Panc1 (cell line): ENCODE data around the gene PEX6. TPM values are rescaled to one million over a fixed set of nuclear protein-coding genes. Genes with fewer than 3 reads are reported as not detected.

Source experiments
- ATAC-seq: fragments of 200-7000 bp; cut with Tn5 transposase; 2 replicates; pipeline ENCODE4 v1.9.1; 2020; ENCODE audit warnings: mild to moderate bottlenecking, moderate library complexity
- BruUV-seq: library from RNA; stranded (reverse); fragments of 400-500 nt; replicated peaks from 2 replicates; lab custom pipeline; 2021; lab: Mats Ljungman, UMichigan
- CTCF ChIA-PET: fragments of 300-600 bp; sonication (Branson Sonifier 250); formaldehyde crosslinking; loops from one replicate; lab custom pipeline; 2022; ENCODE audit warnings: antibody characterized with exemption; lab: Charles Lee
- POLR2A ChIA-PET: fragments of 300-600 bp; sonication (Branson Sonifier 250); formaldehyde crosslinking; loops from one replicate; lab custom pipeline; 2022; ENCODE audit warnings: antibody characterized with exemption; lab: Charles Lee
- DNase-seq: peaks from one replicate; pipeline ENCODE4 v3.0.0-alpha.2; 2010; ENCODE audit warnings: low read depth, low spot score
- H3K27ac ChIP-seq: 2 replicates; pipeline ENCODE4 v1.5.1; 2011; ENCODE audit warnings: mild to moderate bottlenecking, low read length, inconsistent platforms
- H3K27me3 ChIP-seq: fragments of 200-500 bp; sonication (Bioruptor generic); 2 replicates; pipeline ENCODE4 v1.6.0; 2014; ENCODE audit warnings: low read length, inconsistent platforms; ENCODE audit not compliant: control insufficient read depth, insufficient read depth
- H3K36me3 ChIP-seq: fragments of 200-500 bp; sonication (Bioruptor generic); 2 replicates; pipeline ENCODE4 v1.5.1; 2014; ENCODE audit warnings: inconsistent platforms, mild to moderate bottlenecking, low read length, moderate library complexity; ENCODE audit not compliant: control insufficient read depth, insufficient read depth
- H3K4me1 ChIP-seq: 2 replicates; pipeline ENCODE4 v1.5.1; 2011; ENCODE audit warnings: inconsistent platforms, mild to moderate bottlenecking, low read length, moderate library complexity; ENCODE audit not compliant: control insufficient read depth, insufficient read depth
- H3K4me3 ChIP-seq, 2 experiments: 2 replicates each; pipeline ENCODE4 v1.5.1; 2011 to 2012; ENCODE audit warnings: low read depth in 2 of 2, low read length in 2 of 2, mild to moderate bottlenecking in 2 of 2, inconsistent platforms in 1 of 2, moderate library complexity in 1 of 2
- H3K9me3 ChIP-seq: fragments of 200-500 bp; sonication (Bioruptor generic); 2 replicates; pipeline ENCODE4 v1.5.1; 2014; ENCODE audit warnings: low read depth, mild to moderate bottlenecking, inconsistent platforms, low read length, moderate library complexity; ENCODE audit not compliant: control insufficient read depth, insufficient read depth
- CTCF ChIP-seq: fragments of 450-650 bp; IDR thresholded peaks from 2 replicates; pipeline ENCODE4 v1.5.1; 2017; ENCODE audit warnings: mild to moderate bottlenecking
- POLR2AphosphoS5 ChIP-seq: IDR thresholded peaks from 2 replicates; pipeline ENCODE4 v1.6.1; 2012; ENCODE audit warnings: mild to moderate bottlenecking, low read depth, low read length, moderate library complexity
- REST ChIP-seq, 2 experiments: IDR thresholded peaks; 2 replicates each; pipeline ENCODE4 v1.6.1; 2011 to 2012; ENCODE audit warnings: low read depth in 2 of 2, control low read depth in 1 of 2, low read length in 1 of 2, mild to moderate bottlenecking in 1 of 2, moderate library complexity in 1 of 2; ENCODE audit not compliant: insufficient read depth in 1 of 2
- SIN3A ChIP-seq: IDR thresholded peaks from 2 replicates; pipeline ENCODE4 v1.6.1; 2012; ENCODE audit warnings: low read depth, mild to moderate bottlenecking, low read length, moderate library complexity, borderline replicate concordance; ENCODE audit not compliant: insufficient read depth
- TCF7L2 ChIP-seq: IDR thresholded peaks from 2 replicates; pipeline ENCODE4 v1.6.1; 2011; ENCODE audit warnings: mild to moderate bottlenecking, low read depth, low read length, inconsistent platforms
- in situ Hi-C: cut with HindIII; loops from 2 replicates; pipeline ENCODE4 v1.10.0; 2016; ENCODE audit warnings: low sequenced_read_pairs, low pct_unique_long_range_greater_than_20kb
- intact Hi-C: fragments of 100-400 bp; cut with micrococcal nuclease; formaldehyde crosslinking; loops from one replicate; pipeline ENCODE4 v1.10.0; 2022; ENCODE audit not compliant: unreplicated experiment
- total RNA-seq: library from RNA; stranded (reverse); gene quantifications from one replicate; pipeline ENCODE4 v1.2.1, GENCODE V29; 2021; ENCODE audit not compliant: unreplicated experiment

Gene PEX6
- total RNA-seq, 1 experiment from 2014 or later = 21.7 TPM

- no peak overlapping the region for H3K4me3 ChIP-seq
- intact Hi-C loops (no loop called here), in situ Hi-C loops (no loop called here)
- H3K4me1 ChIP-seq = peaks cover 14% of the 10 kb centered on the region
- TF ChIP-seq REST (IDR thresholded peaks at IDR 0.05; ENCODE audit: insufficient read depth in 1 of 2, low read depth in 2 of 2, low read length in 1 of 2) (no peak), TCF7L2 (no peak), POLR2AphosphoS5 (no peak), CTCF (no peak), SIN3A (no peak)
- DNase-seq (no peak), ATAC-seq (no peak)
- TSS peak; percentile 48 for BruUV-seq
- CTCF ChIA-PET = no interaction called here
- peaks cover 7% of the 10 kb centered on the region; the same call in 1 of the 2 replicates for H3K36me3 ChIP-seq
- POLR2A ChIA-PET = no interaction called here
- no peaks in the 10 kb centered on the region for H3K9me3 ChIP-seq
- H3K27me3 ChIP-seq = no peaks in the 10 kb centered on the region
- no peak overlapping the region for H3K27ac ChIP-seq
Observed at GRCh38 chr6:43024436-43024835, 45.5 kb upstream of the PEX6 start.

- H3K27ac ChIP-seq = peak within 1 kb of the TSS; percentile 89
- in situ Hi-C loops = no loop called here
- BruUV-seq = no TSS peak
- H3K9me3 ChIP-seq = no peaks in the 10 kb centered on the region
- H3K36me3 ChIP-seq = peaks cover 5% of the 10 kb centered on the region; the same call in 1 of the 2 replicates
- ChIA-PET POLR2A (interaction anchor here (0.6 to 1.2 kb wide), 4 partner anchors 17 to 706 kb away, joined by 3 to 5 read pairs (median 3); no protein-coding TSS in a partner anchor), CTCF (interaction anchor here (1.1 kb wide), 1 partner anchor 120 kb away, joined by 3 read pairs; no protein-coding TSS in a partner anchor)
- TF ChIP-seq REST (IDR thresholded peaks at IDR 0.05; ENCODE audit: insufficient read depth in 1 of 2, low read depth in 2 of 2, low read length in 1 of 2) (no peak), POLR2AphosphoS5 (peak; percentile 78), SIN3A (peak; percentile 66; the same call in 1 of the 2 replicates), CTCF (no peak), TCF7L2 (no peak)
- no peaks in the 10 kb centered on the region for H3K27me3 ChIP-seq
- ATAC-seq (peak; percentile 96), DNase-seq (no peak)
- intact Hi-C loops = no loop called here
- peaks cover 14% of the 10 kb centered on the region for H3K4me1 ChIP-seq
- peak within 1 kb of the TSS; percentile 63 to 99 for H3K4me3 ChIP-seq
Observed at GRCh38 chr6:43021270-43022047, 42.5 kb upstream of the PEX6 start, which contains the start of gene RRP36. Gene RRP36, plus strand, starts transcription at chr6:43021623. Its CDS starts 32 bp downstream, at chr6:43021655.
